Mammary epithelial cell (primary cell): ENCODE measurements around the gene CRYGD.

Experiments used
- CTCF ChIP-seq, 2 donors: IDR thresholded peaks in 1 of 2; conservative IDR thresholded peaks in 1 of 2; 2 replicates each; pipeline ENCODE4 v1.5.1; 2011 to 2012; ENCODE audit warnings: inconsistent platforms in 2 of 2, low read length in 2 of 2, mild to moderate bottlenecking in 2 of 2, control low read depth in 1 of 2, low read depth in 1 of 2; ENCODE audit not compliant: insufficient read depth in 1 of 2; ENCODE audit errors: extremely low read depth in 1 of 2
- EZH2 ChIP-seq: IDR thresholded peaks from 2 replicates; pipeline ENCODE4 v1.6.1; 2012; ENCODE audit warnings: low read length, inconsistent platforms, borderline replicate concordance

- TF ChIP-seq CTCF (conservative IDR thresholded peaks at IDR 0.05 in 1 of 2, IDR thresholded peaks at IDR 0.05 in 1 of 2; ENCODE audit: extremely low read depth in 1 of 2, insufficient read depth in 1 of 2, low read depth in 1 of 2, low read length in 2 of 2) (no peak), EZH2 (no peak)
Measured at GRCh38 chr2:208128136-208128535, 3.8 kb upstream of the CRYGD start.
